Regular cardiac myocyte (primary cell): Measurements from ENCODE around the gene PLGLB1. TPM values are rescaled to one million over a fixed set of nuclear protein-coding genes. Genes with fewer than 3 reads are reported as not detected.

ENCODE experiments used
- total RNA-seq: library from RNA; depleted of rRNA; stranded (reverse); fragments of >200 nt; gene quantifications from 2 replicates; pipeline ENCODE4 v1.2.3, GENCODE V29; 2014

The PLGLB1 gene
- total RNA-seq, result not detected in 2 replicates

DNA sequence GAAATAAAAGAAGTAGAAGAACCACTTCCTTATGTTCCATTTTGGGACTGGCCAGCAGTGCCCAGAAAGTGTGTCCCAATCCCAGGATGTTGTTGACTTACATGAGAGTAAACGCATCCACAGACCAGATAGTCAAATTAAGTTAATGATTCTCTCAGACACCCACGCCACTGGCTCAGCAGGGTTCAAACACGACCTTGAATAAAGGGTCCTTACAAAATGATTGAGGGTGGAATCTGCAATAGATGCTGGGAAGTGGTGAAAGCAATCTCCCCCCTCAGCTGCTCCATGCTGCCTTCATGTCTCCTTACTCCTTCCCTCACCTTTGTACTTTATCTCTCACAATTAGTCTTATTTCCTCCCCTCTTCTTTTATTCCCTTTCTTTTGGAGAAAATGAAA lies at the start of gene PLGLB1:
TSS of gene PLGLB1 (minus strand) at position 101 of the 400 bp plus-strand sequence. CDS start at position 40, 61 bp downstream.

Other genes with a start within 250 kb of the PLGLB1 start
- not detected in 2 replicates for gene CD8A, start 230.9 kb downstream of the PLGLB1 start, total RNA-seq
- not detected in 2 replicates for gene CD8B, start 160.0 kb downstream of the PLGLB1 start, total RNA-seq
- gene RGPD1, start 79.7 kb downstream of the PLGLB1 start, total RNA-seq, result 0.85 and 0.96 TPM in 2 replicates